Activated CD8-positive, alpha-beta memory T cell treated with anti-CD3 and anti-CD28 coated beads, Interleukin-2, amount 10 ng/mL, durations not matched to agents 7 days and 5 days (primary cell): ENCODE measurements around the gene NCF4. TPM values are rescaled to one million over a fixed set of nuclear protein-coding genes. Genes with fewer than 3 reads are reported as not detected.

ENCODE experiments used
- ATAC-seq: fragments of 150-1000 bp; cut with Tn5 transposase; one replicate; pipeline ENCODE4 v1.10.0; 2021; ENCODE audit warnings: moderate library complexity
- CTCF ChIA-PET: fragments of 350-600 bp; sonication (Branson Sonifier 250); formaldehyde crosslinking; loops from one replicate; lab custom pipeline; 2021; ENCODE audit warnings: antibody characterized with exemption; lab: Charles Lee
- DNase-seq: peaks from one replicate; pipeline ENCODE4 v3.0.0-alpha.2; 2020
- H3K27ac Mint-ChIP-seq: one replicate; pipeline ENCODE4 v1.8.0; 2021; ENCODE audit warnings: mild to moderate bottlenecking, mixed read lengths
- H3K27me3 Mint-ChIP-seq: one replicate; pipeline ENCODE4 v1.8.0; 2021; ENCODE audit warnings: mixed read lengths
- H3K36me3 Mint-ChIP-seq: one replicate; pipeline ENCODE4 v1.8.0; 2021; ENCODE audit warnings: mild to moderate bottlenecking, mixed read lengths
- H3K4me1 Mint-ChIP-seq: one replicate; pipeline ENCODE4 v1.8.0; 2021; ENCODE audit warnings: mixed read lengths
- H3K4me3 Mint-ChIP-seq: one replicate; pipeline ENCODE4 v1.8.0; 2021; ENCODE audit warnings: mild to moderate bottlenecking, moderate library complexity, mixed read lengths
- H3K9me3 Mint-ChIP-seq: one replicate; pipeline ENCODE4 v1.8.0; 2022; ENCODE audit warnings: low read depth, mixed read lengths
- total RNA-seq, 2 experiments: library from RNA; stranded (reverse); gene quantifications; one replicate each; pipeline ENCODE4 v1.2.3, GENCODE V29; 2021

NCF4 gene
- total RNA-seq, 2 experiments from 2014 or later: 59.7 to 77.9 TPM

DNA sequence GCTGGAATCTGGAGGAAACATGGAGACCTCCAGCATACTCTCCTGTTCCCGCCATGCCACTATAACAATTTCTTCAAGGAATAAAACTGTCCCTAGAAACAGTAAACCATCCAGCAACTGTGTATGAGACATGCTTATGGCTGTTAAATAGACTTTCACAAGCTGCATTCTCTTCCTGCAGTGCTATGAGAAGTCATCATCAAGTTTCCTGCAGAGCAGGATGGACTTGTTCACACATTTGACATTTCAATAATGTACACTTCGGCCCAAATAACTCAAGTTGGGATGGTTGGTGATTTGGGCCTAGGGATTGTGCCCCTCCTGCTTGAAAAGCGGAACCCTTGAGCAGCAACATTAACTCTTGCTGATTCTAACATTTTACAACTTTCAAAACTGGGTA lies 32.5 kb downstream of the NCF4 start:
- CTCF ChIA-PET: interaction anchor here (1.2 to 1.8 kb wide), 3 partner anchors 9 to 37 kb away, joined by 4 to 6 read pairs (median 5); no protein-coding TSS in a partner anchor
- Mint-ChIP-seq H3K4me3 (no peak overlapping the region), H3K4me1 (peaks cover 44% of the 10 kb centered on the region), H3K27ac (no peak overlapping the region), H3K36me3 (peaks cover 20% of the 10 kb centered on the region), H3K27me3 (peaks cover 2% of the 10 kb centered on the region), H3K9me3 (peaks cover 18% of the 10 kb centered on the region)
- no peak for DNase-seq
- no peak for ATAC-seq

DNA sequence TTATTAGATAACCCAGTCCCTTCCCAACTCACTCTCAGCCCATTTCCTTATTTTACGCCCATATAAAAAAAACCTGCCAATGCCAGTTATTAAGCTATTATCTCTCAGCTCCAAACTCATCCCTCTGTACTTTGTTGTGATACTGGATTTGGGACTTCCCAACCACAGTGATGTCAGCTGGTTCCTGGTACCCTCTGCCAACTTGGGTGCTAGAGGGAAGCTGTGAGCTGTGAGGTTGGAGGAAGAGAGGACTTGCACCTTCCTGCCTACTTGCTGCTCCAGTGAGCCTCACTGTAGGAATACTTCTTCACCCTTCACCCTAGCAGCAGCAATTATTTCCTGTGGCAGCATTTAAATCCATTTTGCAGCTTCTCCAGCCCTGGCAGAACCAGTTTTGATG lies 33.5 kb downstream of the NCF4 start:
- Mint-ChIP-seq H3K36me3 (peaks cover 26% of the 10 kb centered on the region), H3K9me3 (peaks cover 17% of the 10 kb centered on the region), H3K4me1 (peaks cover 54% of the 10 kb centered on the region), H3K4me3 (no peak overlapping the region), H3K27ac (no peak overlapping the region), H3K27me3 (peaks cover 2% of the 10 kb centered on the region)
- ATAC-seq: no peak
- CTCF ChIA-PET: no interaction called here
- DNase-seq: no peak

GRCh38 chr22:36897611-36898010 lies 36.8 kb downstream of the NCF4 start:
- Mint-ChIP-seq H3K4me1 (peaks cover 77% of the 10 kb centered on the region), H3K9me3 (peaks cover 17% of the 10 kb centered on the region), H3K27me3 (no peaks in the 10 kb centered on the region), H3K4me3 (no peak overlapping the region), H3K27ac (peak overlapping the region; percentile 73), H3K36me3 (peaks cover 29% of the 10 kb centered on the region)
- no peak for ATAC-seq
- CTCF ChIA-PET: interaction anchor here (1.0 to 2.1 kb wide), 5 partner anchors 10 to 80 kb away, joined by 4 to 7 read pairs (median 5); no protein-coding TSS in a partner anchor
- no peak for DNase-seq

DNA sequence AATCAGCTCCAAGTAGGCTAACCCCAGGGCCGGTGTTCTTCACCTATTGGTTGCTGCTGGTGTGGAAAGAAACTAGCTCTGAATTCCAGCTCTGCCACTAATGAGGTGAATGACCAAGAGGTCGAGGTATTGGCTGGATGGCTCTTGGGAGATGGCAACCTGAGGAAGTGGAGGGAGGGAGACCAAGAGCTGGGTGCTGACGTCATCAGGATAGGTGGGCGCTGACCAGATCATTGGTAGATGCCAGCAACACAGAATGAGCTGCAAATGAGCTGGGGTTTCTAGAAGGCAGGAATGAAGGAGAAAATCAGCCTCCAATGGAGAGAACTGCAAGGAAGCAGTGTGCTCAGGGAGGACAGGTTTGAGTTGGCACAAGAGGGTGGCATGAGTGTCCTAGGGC lies 37.9 kb downstream of the NCF4 start:
- Mint-ChIP-seq H3K27ac (peak overlapping the region; percentile 13), H3K4me1 (peaks cover 68% of the 10 kb centered on the region), H3K36me3 (peaks cover 36% of the 10 kb centered on the region), H3K9me3 (peaks cover 17% of the 10 kb centered on the region), H3K27me3 (no peaks in the 10 kb centered on the region), H3K4me3 (no peak overlapping the region)
- no peak for ATAC-seq
- CTCF ChIA-PET: interaction anchor here (1.3 to 2.2 kb wide), 5 partner anchors 12 to 46 kb away, joined by 4 to 9 read pairs (median 7); no protein-coding TSS in a partner anchor
- no peak for DNase-seq

- Mint-ChIP-seq H3K27me3 (no peaks in the 10 kb centered on the region), H3K9me3 (peaks cover 17% of the 10 kb centered on the region), H3K27ac (peak overlapping the region; percentile 91), H3K4me3 (no peak overlapping the region), H3K36me3 (peaks cover 38% of the 10 kb centered on the region), H3K4me1 (peaks cover 65% of the 10 kb centered on the region)
- ATAC-seq: no peak
- DNase-seq: no peak
- CTCF ChIA-PET: interaction anchor here (1.5 to 2.2 kb wide), 5 partner anchors 8 to 47 kb away, joined by 5 to 9 read pairs (median 7); no protein-coding TSS in a partner anchor
These were observed 38.7 kb downstream of the NCF4 start for GRCh38 chr22:36899498-36899897.

GRCh38 chr22:36900225-36900624 lies 39.4 kb downstream of the NCF4 start:
- Mint-ChIP-seq H3K27ac (peak overlapping the region; percentile 91), H3K4me1 (peaks cover 65% of the 10 kb centered on the region), H3K9me3 (peaks cover 12% of the 10 kb centered on the region), H3K36me3 (peaks cover 35% of the 10 kb centered on the region), H3K4me3 (no peak overlapping the region), H3K27me3 (peaks cover 4% of the 10 kb centered on the region)
- CTCF ChIA-PET: interaction anchor here (1.5 to 2.2 kb wide), 6 partner anchors 9 to 47 kb away, joined by 4 to 9 read pairs (median 6); no protein-coding TSS in a partner anchor
- DNase-seq (peak; percentile 49), ATAC-seq (no peak)

GRCh38 chr22:36900880-36901279 lies 40.1 kb downstream of the NCF4 start:
- Mint-ChIP-seq H3K36me3 (peaks cover 31% of the 10 kb centered on the region), H3K4me1 (peaks cover 65% of the 10 kb centered on the region), H3K4me3 (peak overlapping the region; percentile 60), H3K9me3 (peaks cover 9% of the 10 kb centered on the region), H3K27me3 (peaks cover 4% of the 10 kb centered on the region), H3K27ac (peak overlapping the region; percentile 91)
- DNase-seq: no peak
- CTCF ChIA-PET: interaction anchor here (1.1 to 2.2 kb wide), 3 partner anchors 18 to 77 kb away, joined by 4 to 5 read pairs (median 4); no protein-coding TSS in a partner anchor
- ATAC-seq: no peak

DNA sequence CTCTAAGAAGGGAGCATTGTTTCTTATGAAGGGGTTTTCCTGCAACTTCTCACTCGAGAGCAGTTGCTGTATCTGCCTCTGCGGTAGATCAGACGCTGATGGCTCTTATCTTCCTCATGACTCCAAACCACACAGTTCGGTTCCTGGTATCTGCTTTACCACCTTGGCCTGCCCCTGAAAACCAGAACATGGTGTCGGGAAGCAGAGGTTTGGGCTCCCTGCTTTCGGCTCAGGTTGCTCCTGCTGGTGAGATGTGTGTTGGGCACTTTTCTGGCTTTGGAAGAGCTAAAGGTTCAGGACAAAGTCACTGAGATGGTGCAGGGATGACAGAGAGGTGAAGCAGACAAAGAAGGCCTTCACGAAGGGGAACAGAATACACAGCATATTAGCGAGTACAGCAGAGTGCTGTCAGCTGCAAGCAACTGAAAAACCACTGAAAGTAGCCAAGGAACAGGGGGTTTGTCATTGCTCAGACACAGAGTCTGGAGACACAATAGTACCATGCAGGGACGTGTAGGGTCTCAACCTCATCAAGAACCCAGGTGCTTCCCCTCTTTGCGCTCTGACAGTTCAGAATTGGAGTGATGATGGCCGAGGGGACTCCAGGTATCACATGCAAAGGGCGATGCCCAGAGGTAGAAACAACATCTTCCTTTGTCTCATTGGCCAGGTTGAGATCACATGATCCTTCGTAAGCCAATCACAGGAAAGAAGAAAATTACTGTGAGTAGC lies 40.8 kb downstream of the NCF4 start:
- Mint-ChIP-seq H3K9me3 (peaks cover 7% of the 10 kb centered on the region), H3K27me3 (peaks cover 8% of the 10 kb centered on the region), H3K4me1 (peaks cover 62% of the 10 kb centered on the region), H3K36me3 (peaks cover 31% of the 10 kb centered on the region), H3K4me3 (peak overlapping the region; percentile 60), H3K27ac (peak overlapping the region; percentile 91)
- ATAC-seq (peak; percentile 79), DNase-seq (peak; percentile 70)
- CTCF ChIA-PET: interaction anchor here (1.1 to 2.2 kb wide), 6 partner anchors 18 to 77 kb away, joined by 3 to 6 read pairs (median 4); no protein-coding TSS in a partner anchor

DNA sequence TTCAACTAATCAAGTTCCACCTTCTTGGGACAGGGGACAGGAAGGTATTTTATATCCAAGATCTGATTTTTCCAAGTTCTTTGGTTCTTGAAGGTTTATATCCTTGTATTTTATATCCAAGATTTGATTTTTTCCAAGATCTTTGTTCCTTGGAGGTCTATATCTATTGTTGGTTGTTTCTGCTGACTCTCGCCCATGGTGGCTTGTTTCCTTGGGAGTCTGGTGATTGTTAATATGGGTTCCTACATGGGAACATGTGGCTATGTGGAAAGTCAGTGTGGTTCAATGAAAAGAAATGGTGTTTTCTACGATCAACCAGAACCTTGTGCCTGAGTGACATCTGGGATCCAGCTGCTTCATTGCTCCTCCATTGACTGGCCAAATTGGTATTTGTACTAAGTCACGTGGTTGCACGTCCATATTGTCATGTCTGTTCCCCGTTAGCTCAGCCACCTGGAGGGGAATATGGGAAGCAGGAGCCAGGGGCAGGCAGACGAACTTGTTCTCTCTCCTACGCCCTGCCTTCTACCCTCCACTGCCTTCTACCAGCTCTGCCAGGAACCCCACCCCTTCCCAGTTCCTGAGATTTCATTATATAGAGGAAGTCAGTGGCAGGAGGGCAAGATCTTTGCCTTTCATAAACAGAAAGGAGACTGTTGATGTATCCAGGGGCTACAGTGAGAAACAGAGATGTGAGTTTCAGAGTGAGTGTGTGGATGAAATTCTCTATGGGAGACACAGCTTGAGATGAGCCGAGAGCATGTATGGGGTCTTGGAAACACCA lies 41.5 kb downstream of the NCF4 start:
- ATAC-seq: no peak
- H3K4me3 Mint-ChIP-seq: no peak overlapping the region
- H3K9me3 Mint-ChIP-seq: peaks cover 2% of the 10 kb centered on the region
- no peak for DNase-seq
- CTCF ChIA-PET: interaction anchor here (1.3 to 2.1 kb wide), 4 partner anchors 19 to 75 kb away, joined by 3 to 6 read pairs (median 4); no protein-coding TSS in a partner anchor
- H3K27me3 Mint-ChIP-seq: peaks cover 8% of the 10 kb centered on the region
- H3K36me3 Mint-ChIP-seq: peaks cover 27% of the 10 kb centered on the region
- H3K27ac Mint-ChIP-seq: peak overlapping the region; percentile 91
- peaks cover 54% of the 10 kb centered on the region for H3K4me1 Mint-ChIP-seq

- no peak overlapping the region for H3K4me3 Mint-ChIP-seq
- peaks cover 20% of the 10 kb centered on the region for H3K36me3 Mint-ChIP-seq
- H3K9me3 Mint-ChIP-seq: no peaks in the 10 kb centered on the region
- H3K27ac Mint-ChIP-seq: no peak overlapping the region
- CTCF ChIA-PET: interaction anchor here (1.3 to 1.6 kb wide), 2 partner anchors 16 to 48 kb away, joined by 4 read pairs; no protein-coding TSS in a partner anchor
- H3K27me3 Mint-ChIP-seq: peaks cover 23% of the 10 kb centered on the region
- peaks cover 38% of the 10 kb centered on the region for H3K4me1 Mint-ChIP-seq
- DNase-seq (no peak), ATAC-seq (no peak)
These were observed 43.6 kb downstream of the NCF4 start for GRCh38 chr22:36904260-36904880.

DNA sequence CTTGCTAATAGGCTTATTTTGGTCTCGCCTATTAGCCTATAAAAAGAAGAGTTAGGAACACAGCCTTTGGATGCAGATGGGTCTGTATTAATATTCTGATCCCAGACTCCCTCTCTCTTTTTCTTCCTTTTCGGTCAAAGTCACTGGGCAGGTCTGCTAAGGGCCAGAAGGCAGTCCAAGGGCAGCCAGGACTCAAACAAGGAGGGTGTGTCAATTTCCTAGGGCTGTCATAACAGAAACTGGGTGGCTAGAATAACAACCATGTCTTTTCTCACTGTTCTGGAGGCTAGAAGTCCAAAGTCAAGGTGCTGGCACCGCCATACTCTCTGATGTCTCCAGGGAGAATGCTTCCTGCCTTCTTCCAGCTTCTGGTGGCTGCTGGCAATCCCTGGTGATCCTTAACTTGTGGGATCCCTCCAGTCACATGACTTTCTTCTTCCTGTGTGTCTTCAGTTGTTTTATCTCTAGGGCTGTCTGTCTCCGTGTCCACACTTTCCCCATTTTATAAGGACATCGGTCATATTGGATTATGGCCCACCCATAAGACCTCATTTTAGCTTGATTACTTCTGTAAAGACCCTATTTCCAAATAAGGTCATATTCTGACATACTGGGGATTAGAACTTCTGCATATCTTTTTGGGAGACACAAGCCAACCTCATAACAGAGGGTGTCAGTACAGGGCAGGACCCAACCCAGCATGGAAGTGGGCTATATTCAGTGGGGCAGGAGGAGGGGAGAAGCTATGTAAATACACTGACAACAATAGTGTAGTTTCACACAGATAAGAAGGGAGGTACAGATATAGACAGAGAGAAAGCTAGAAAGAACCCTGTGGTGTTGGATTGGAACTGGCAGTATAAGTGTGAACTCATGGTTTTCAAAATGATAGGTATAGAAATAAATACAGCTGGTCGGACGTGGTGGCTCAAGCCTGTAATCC lies 46.7 kb downstream of the NCF4 start:
- no peak for ATAC-seq
- no peak overlapping the region for H3K4me3 Mint-ChIP-seq

GRCh38 chr22:36910461-36910860 lies 49.7 kb downstream of the NCF4 start:
- H3K27ac Mint-ChIP-seq: no peak overlapping the region
- peaks cover 47% of the 10 kb centered on the region for H3K27me3 Mint-ChIP-seq
- peaks cover 3% of the 10 kb centered on the region for H3K36me3 Mint-ChIP-seq
- DNase-seq (no peak), ATAC-seq (no peak)
- CTCF ChIA-PET: interaction anchor here (0.9 to 1.0 kb wide), 2 partner anchors 37 to 54 kb away, joined by 3 to 4 read pairs; no protein-coding TSS in a partner anchor
- no peaks in the 10 kb centered on the region for H3K9me3 Mint-ChIP-seq
- H3K4me3 Mint-ChIP-seq: no peak overlapping the region
- peaks cover 14% of the 10 kb centered on the region for H3K4me1 Mint-ChIP-seq

More for the DNA sequence above, 46.7 kb downstream of the NCF4 start:
- DNase-seq: no peak
- H3K36me3 Mint-ChIP-seq: peaks cover 14% of the 10 kb centered on the region
- CTCF ChIA-PET: interaction anchor here (1.0 kb wide), 1 partner anchor 51 kb away, joined by 3 read pairs; no protein-coding TSS in a partner anchor
- H3K9me3 Mint-ChIP-seq: no peaks in the 10 kb centered on the region
- H3K27me3 Mint-ChIP-seq: peaks cover 50% of the 10 kb centered on the region
- peaks cover 6% of the 10 kb centered on the region for H3K4me1 Mint-ChIP-seq
- no peak overlapping the region for H3K27ac Mint-ChIP-seq
